Heart left ventricle (tissue), 13 donors: Measurements from ENCODE around the gene TUNAR.

ENCODE experiments used
- CTCF ChIP-seq, 12 donors: fragments of 200-600 bp; sonication (generic) in 4 of 12; IDR thresholded peaks; one replicate each; pipeline versions ENCODE4 v1.5.0 to v1.8.0; 2018 to 2022; ENCODE audit warnings: antibody characterized with exemption in 12 of 12, mild to moderate bottlenecking in 5 of 12
- POLR2A ChIP-seq, 2 donors: fragments of 450-650 bp; IDR thresholded peaks; one replicate each; pipeline ENCODE4 v1.6.1; 2017; ENCODE audit warnings: antibody characterized with exemption in 2 of 2, mild to moderate bottlenecking in 2 of 2, moderate library complexity in 2 of 2
- donor health status: ischemic (EF 13 %, LVEDD 7.1; RV severe dilation, severe dysfunction).
- donor health status: DM: no; HTN: yes; CAD: no.
- donor health status: DM: no; HTN: no; CAD: no.
- donor health status: ischemic (EF 25% LVEDD 6.9; RV normal size, moderate dysfunction).
- donor health status: ischemic (EF 25% LVEDD 5.7; RV mildly dilated, moderate dysfunction).
- donor health status: ischemic (EF 35%, LVEDD 5.7; RV mildly dilated, moderate dysfunction).
- donor health status: nonischemic (EF 11% LVEDD 7.7; RV severe dilation, severe dysfunction).
- donor health status: DM: yes; HTN: yes; CAD: no.
- donor health status: PGD.
- donor health status: ischemic (EF 29% LVEDD 5.4; RV normal size, mild dysfunction).
- donor health status: nonischemic (EF 23%, LVEDD 6.1; RV moderate dilation, normal function).

- no peak for TF ChIP-seq CTCF (IDR thresholded peaks at IDR 0.05)
- no peak for TF ChIP-seq POLR2A (IDR thresholded peaks at IDR 0.05)
Observed at GRCh38 chr14:95958105-95958504, 81.5 kb downstream of the TUNAR start.
